GM12801 (cell line): Measurements from ENCODE around the gene CST8.

Experiments
- CTCF ChIP-seq: IDR thresholded peaks from one replicate; pipeline ENCODE4 v1.5.1; 2011; ENCODE audit warnings: control low read depth; ENCODE audit not compliant: insufficient read length; ENCODE audit errors: extremely low read depth

Gene CST8

DNA sequence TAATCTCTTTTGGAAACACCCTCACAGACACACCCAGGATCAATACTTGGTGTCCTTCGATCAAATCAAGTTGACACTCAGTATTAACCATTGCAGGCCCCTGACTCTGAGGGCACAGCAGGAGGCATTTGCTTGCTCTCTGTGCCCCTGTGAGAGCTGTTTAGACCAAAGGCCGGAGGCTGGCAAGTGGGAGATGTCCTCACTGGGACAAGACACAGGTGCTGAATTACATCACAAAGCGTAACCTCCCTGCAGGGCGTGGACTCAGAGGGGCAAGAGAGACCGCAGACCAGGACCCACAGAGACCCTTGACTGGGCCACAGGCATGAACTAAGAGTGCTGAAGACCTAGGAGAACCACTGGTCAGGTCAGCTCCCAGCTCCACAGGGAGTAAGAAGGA, at the start of gene CST8:
CST8 (plus strand) TSS at position 301 of the 400 bp plus-strand sequence. CDS start 551 bp downstream, outside the sequence.
- no peak for TF ChIP-seq CTCF

DNA sequence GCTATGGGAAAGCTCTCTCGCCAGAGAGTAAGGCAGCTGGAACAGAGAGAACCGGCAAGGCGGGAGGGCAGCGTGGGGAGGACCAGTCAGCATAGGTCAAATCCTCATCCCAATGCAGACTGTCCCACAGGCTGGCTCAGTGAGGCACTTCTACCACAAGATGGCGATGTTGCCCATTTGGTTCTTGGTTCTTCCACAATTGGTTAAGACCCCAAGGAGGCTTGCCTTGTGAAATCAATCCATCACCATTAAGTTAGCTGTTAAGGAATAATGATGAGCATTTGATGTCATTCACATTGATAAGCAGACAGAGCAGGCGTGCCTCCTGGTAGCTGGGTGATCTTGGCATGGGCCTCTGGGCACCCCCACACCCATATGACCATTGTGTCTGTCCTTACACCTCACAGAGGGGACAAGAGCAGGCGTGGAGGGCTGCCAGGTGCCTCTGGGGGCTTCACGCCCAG, 49.0 kb upstream of the CST8 start:
- TF ChIP-seq CTCF: no peak

DNA sequence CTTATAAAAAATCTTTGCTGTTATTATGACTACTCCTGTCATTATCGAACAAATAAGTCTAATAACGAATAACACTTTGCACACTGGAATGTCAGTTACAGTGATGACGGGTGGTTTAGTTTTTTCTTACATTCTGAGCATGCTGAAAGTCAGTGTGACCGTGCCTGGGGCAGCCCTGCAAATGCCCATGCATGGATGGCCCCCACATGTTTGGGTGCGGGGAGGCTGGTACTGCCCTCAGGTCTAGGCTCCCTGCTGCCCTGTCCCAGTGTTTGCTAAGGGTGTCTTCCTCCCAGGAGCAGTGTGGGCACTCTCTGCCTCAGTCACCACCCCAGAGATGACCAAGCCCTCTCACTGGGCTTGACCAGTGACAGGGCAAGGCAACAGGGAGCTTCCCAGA, 48.5 kb upstream of the CST8 start:
- no peak for TF ChIP-seq CTCF

DNA sequence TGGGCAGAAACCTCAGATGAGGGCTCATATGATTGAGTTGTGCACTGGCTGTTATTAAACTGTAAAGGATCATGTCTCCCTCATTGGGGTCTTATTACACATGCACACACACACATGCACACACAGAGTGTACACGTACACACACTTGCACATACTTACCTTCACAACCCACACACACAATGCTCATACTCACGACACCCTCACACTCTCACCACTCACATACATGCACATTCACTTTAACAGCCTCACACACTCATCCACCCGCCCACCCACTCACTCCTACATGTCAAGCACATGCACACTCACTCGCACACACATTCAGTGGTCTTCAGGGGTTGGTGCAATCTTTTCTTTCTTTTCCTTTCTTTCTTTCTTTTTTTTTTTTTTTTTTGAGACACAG, 46.1 kb upstream of the CST8 start:
- TF ChIP-seq CTCF: no peak

DNA sequence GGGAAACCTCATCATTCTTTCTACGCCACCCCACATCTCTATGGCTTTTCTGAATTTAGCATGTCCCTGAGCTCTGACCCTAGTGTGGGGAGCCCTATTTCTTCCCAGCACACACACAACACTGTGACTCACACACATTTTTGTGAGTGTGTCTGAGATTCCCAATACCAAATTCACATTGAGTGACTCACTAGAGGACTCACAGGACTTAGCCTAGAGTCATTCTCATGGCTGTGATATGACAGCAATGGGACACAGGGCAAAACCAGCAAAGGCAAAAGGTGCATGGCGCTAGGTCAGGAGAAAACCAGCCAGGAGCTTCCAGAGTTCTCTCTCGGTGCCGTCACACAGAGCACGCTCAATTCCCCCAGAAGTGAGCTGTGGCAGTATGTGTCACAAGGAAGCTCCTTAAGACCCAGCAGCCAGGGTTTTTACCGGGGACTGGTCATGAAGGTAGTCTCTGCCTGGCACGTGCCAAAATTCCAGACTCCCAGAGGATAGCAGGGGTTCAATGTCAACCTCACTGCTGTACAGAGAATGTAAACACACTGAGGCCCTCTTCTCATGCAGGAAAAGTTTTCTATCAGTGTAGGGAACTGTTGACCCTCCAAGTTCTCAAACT, 45.2 kb upstream of the CST8 start:
- no peak for TF ChIP-seq CTCF

DNA sequence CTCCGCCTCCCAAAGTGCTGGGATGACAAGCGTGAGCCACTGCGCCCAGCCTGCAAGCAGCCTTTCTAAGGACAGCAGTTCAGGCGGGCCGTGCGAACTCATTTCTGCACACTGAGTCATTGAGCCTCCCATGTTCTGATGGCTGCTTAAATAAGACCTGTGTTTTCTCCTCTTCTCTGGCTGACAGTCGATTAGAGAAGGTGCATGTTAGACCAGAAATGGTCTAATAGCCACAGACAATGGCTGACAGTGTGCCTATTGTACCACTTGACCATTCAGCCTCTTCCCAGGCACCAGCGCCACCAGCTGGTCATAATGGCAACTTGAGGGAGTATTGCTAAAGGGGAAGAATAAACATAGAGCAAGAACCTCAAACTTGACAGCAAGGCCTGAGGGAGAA, 44.4 kb upstream of the CST8 start:
- no peak for TF ChIP-seq CTCF

- TF ChIP-seq CTCF: no peak
Observed at GRCh38 chr20:23448167-23448566, 42.8 kb upstream of the CST8 start.
